Psoas muscle (tissue), 8 donors: Measurements from ENCODE around the gene LRRC1. TPM values are rescaled to one million over a fixed set of nuclear protein-coding genes. Genes with fewer than 3 reads are reported as not detected.

Experiments
- ATAC-seq, 4 donors: fragments of 200-7000 bp; cut with Tn5 transposase; one replicate each; pipeline ENCODE4 v1.9.1; 2020; ENCODE audit warnings: moderate library complexity in 3 of 4, mild to moderate bottlenecking in 2 of 4
- DNase-seq, 2 donors: peaks; one replicate each; pipeline ENCODE4 v3.0.0-alpha.2; 2020
- H3K27ac ChIP-seq: fragments of 200-600 bp; one replicate; pipeline ENCODE4 v1.8.0; 2022
- H3K27me3 ChIP-seq, 3 donors: fragments of 200-600 bp in 1 of 3; one replicate each; pipeline versions ENCODE4 v1.6.1 to v1.8.0; 2013 to 2022; ENCODE audit warnings: low read length in 2 of 3, mild to moderate bottlenecking in 2 of 3, moderate library complexity in 1 of 3; ENCODE audit not compliant: insufficient read depth in 3 of 3
- H3K36me3 ChIP-seq, 2 donors: fragments of 200-600 bp in 1 of 2; one replicate each; pipeline versions ENCODE4 v1.6.1 to v1.8.0; 2013 to 2022; ENCODE audit warnings: low read depth in 1 of 2, mild to moderate bottlenecking in 1 of 2, moderate library complexity in 1 of 2; ENCODE audit not compliant: insufficient read depth in 1 of 2
- H3K4me1 ChIP-seq: fragments of 200-600 bp; one replicate; pipeline ENCODE4 v1.8.0; 2022
- H3K4me3 ChIP-seq: fragments of 200-600 bp; one replicate; pipeline ENCODE4 v1.8.0; 2022; ENCODE audit warnings: mild to moderate bottlenecking
- H3K9me3 ChIP-seq: fragments of 200-600 bp; one replicate; pipeline ENCODE4 v1.8.0; 2022
- WGBS, 3 donors: extraction: QIAGEN DNeasy Blood & Tissue Kit; methylation state at CpG; one replicate each; pipeline versions ENCODE4 v1.1.6 to v1.1.7; 2013; 5-methylcytosine and 5-hydroxymethylcytosine counted together
- intact Hi-C, 2 donors: fragments of 100-400 bp; cut with DNase I; formaldehyde crosslinking; loops; one replicate each; pipeline versions ENCODE4 v1.11.0 to v1.14.2; 2022
- polyA plus RNA-seq, 3 donors: library from polyadenylated mRNA; stranded (reverse); fragments of 200-250 nt; gene quantifications; one replicate each; pipeline ENCODE4 v1.2.3, GENCODE V29; 2013
- total RNA-seq, 4 donors: library from RNA; stranded (reverse); fragmentation: NEBNext Ultra II Directional in 2 of 4; extraction: Animal tissue kit (Norgen Biotek cat#: 25700) in 2 of 4; gene quantifications; one replicate each; pipeline versions ENCODE4 v1.2.1 to v1.2.4, GENCODE V29; 2021 to 2023
- TF ChIP-seq, protein P1 (sequence below): fragments of 200-600 bp; IDR thresholded peaks from one replicate; pipeline ENCODE4 v1.8.0; 2022; ENCODE audit warnings: antibody characterized with exemption
- donor health status: healthy with polysubstance abuse.
- donor health status: DM: no; HTN: no; CAD: no; lungs with moderate emphysema.
- donor health status: Bipolar disorder and iron deficiency.
- donor health status: healthy.
- donor health status: DM: yes; HTN: yes; CAD: no.
- donor health status: DM: no; HTN: no; CAD: no.
- donor health status: DM: no; HTN: no; CAD: no.
- donor health status: DM: yes; HTN: yes; CAD: no.

Gene LRRC1
- total and polyA plus RNA-seq, 7 donors = 0.39 to 1.1 (median 0.46) TPM

- WGBS, 3 donors = 1% methylated on average over 24 to 25 of the region's 25 CpGs
- TF ChIP-seq, protein P1, sequence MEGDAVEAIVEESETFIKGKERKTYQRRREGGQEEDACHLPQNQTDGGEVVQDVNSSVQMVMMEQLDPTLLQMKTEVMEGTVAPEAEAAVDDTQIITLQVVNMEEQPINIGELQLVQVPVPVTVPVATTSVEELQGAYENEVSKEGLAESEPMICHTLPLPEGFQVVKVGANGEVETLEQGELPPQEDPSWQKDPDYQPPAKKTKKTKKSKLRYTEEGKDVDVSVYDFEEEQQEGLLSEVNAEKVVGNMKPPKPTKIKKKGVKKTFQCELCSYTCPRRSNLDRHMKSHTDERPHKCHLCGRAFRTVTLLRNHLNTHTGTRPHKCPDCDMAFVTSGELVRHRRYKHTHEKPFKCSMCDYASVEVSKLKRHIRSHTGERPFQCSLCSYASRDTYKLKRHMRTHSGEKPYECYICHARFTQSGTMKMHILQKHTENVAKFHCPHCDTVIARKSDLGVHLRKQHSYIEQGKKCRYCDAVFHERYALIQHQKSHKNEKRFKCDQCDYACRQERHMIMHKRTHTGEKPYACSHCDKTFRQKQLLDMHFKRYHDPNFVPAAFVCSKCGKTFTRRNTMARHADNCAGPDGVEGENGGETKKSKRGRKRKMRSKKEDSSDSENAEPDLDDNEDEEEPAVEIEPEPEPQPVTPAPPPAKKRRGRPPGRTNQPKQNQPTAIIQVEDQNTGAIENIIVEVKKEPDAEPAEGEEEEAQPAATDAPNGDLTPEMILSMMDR = no peak
- ATAC-seq (no peak), DNase-seq (peak in 1 of 2 donors; percentile 20)
- H3K27me3 ChIP-seq = peaks cover 3 to 50% (median 5%) of the 10 kb centered on the region in 3 donors
- H3K4me1 ChIP-seq = peaks cover 4% of the 10 kb centered on the region
- intact Hi-C loops = loop anchor here in 1 of 2 donors (5.0 kb wide), 1 partner anchor 164 kb away; no protein-coding TSS in a partner anchor
- peak overlapping the region; percentile 79 for H3K4me3 ChIP-seq
- no peak overlapping the region for H3K27ac ChIP-seq
- H3K9me3 ChIP-seq = peaks cover 18% of the 10 kb centered on the region
- no peaks in the 10 kb centered on the region for H3K36me3 ChIP-seq
These were observed 1.3 kb upstream of the LRRC1 start for GRCh38 chr6:53793318-53794136.

GRCh38 chr6:53794137-53794719 is 577 bp upstream of the LRRC1 start:
- Histone ChIP-seq H3K27ac (no peak overlapping the region), H3K4me1 (peaks cover 4% of the 10 kb centered on the region), H3K9me3 (peaks cover 13% of the 10 kb centered on the region), H3K27me3 (peaks cover 3 to 50% (median 5%) of the 10 kb centered on the region in 3 donors), H3K36me3 (no peaks in the 10 kb centered on the region), H3K4me3 (peak overlapping the region; percentile 79)
- ATAC-seq = peak; percentile 36 to 70 (median 56)
- 0 to 1% (median 0%) methylated on average over 27 of the region's 27 CpGs for WGBS, 3 donors
- DNase-seq = peak; percentile 43 to 54
- TF ChIP-seq, protein P1 = peak; percentile 19
- intact Hi-C loops = loop anchor here in 1 of 2 donors (5.0 kb wide), 1 partner anchor 163 kb away; no protein-coding TSS in a partner anchor

DNA sequence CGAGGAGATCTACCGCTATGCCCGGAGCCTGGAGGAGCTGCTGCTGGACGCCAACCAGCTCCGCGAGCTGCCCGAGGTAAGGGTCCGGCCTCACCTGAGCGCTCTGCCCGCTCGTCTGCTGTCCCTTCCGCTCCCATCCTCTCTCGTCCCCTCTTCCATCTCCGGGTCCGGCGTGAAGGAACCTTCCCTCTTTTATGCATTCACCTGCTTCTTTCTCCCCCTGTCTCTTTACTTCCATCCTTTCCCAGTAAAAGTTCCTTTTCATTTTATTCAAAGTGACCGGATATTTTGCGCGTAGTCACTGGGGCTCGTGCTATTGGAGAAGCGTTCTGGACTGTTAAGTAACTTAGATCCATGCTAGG is 516 bp downstream of the LRRC1 start:
- WGBS, 3 donors = 0 to 1% (median 0%) methylated on average over 17 to 21 of the region's 21 CpGs
- no peak for DNase-seq
- Histone ChIP-seq H3K4me3 (peak overlapping the region; percentile 79), H3K9me3 (peaks cover 4% of the 10 kb centered on the region), H3K27me3 (peaks cover 3 to 50% (median 5%) of the 10 kb centered on the region in 3 donors), H3K4me1 (peaks cover 4% of the 10 kb centered on the region), H3K27ac (no peak overlapping the region), H3K36me3 (no peaks in the 10 kb centered on the region)
- peak in 1 of 4 donors; percentile 17 for ATAC-seq
- TF ChIP-seq, protein P1 = no peak
- intact Hi-C loops = no loop called here

DNA sequence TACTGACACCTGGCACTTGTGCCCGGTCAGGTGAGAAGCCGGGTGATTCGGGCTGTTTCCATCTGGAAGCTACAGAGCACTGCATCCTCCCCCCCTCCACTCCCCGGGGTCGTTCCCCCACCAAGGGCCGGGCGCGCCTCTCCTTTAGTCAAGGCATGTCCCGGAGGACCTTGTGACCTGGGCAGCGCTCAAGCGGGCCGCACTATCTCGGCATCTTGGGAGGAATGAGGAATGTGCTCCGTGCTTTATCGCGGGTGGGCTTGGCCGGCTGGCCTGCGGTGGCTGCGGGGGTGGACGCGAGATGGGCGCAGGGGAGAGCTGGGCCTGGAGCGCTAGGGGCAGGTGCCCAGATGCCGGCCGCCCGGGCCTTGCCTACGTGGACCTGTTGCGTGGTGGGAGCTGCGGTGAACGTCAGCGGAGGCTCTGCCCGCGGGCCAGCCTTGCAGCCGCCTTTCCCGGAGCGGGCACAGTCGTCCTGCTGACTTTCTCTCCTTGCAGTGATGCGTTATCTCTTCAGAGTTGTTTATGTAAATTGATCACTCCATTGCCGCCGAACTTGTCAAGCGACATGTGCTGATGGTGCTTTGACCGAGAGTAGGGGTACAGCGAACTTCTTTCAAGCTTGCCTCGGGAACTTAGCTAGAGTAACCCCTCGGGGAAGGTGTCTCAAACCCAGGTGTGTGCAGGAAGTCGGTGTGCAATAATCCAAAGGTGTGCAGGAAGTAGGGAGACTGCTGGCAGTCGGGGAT is 1.1 kb downstream of the LRRC1 start:
- Histone ChIP-seq H3K9me3 (no peaks in the 10 kb centered on the region), H3K27me3 (peaks cover 3 to 47% (median 5%) of the 10 kb centered on the region in 3 donors), H3K27ac (no peak overlapping the region), H3K4me3 (peak overlapping the region; percentile 79), H3K4me1 (peaks cover 4% of the 10 kb centered on the region), H3K36me3 (no peaks in the 10 kb centered on the region)
- intact Hi-C loops = no loop called here
- ATAC-seq (peak in 1 of 4 donors; percentile 6), DNase-seq (peak; percentile 23 to 52)
- TF ChIP-seq, protein P1 = no peak
- WGBS, 3 donors = 10 to 14% (median 10%) methylated on average over 47 of the region's 47 CpGs
